Fibroblast of pulmonary artery (primary cell): ENCODE results near the gene GTF3C1.

Source experiments
- DNase-seq: peaks from one replicate; pipeline ENCODE4 v3.0.0-alpha.2; 2010; ENCODE audit warnings: low read depth
- H3K4me3 ChIP-seq: replicated peaks from 2 replicates; pipeline ENCODE4 v1.5.1; 2011; ENCODE audit warnings: low read depth, mild to moderate bottlenecking, control low read depth, low read length, moderate library complexity
- TF ChIP-seq, protein P1 (sequence below): IDR thresholded peaks from 2 replicates; pipeline ENCODE4 v1.5.1; 2011; ENCODE audit warnings: mild to moderate bottlenecking, control low read depth, low read length, inconsistent platforms; ENCODE audit errors: missing control alignments

The GTF3C1 gene

DNA sequence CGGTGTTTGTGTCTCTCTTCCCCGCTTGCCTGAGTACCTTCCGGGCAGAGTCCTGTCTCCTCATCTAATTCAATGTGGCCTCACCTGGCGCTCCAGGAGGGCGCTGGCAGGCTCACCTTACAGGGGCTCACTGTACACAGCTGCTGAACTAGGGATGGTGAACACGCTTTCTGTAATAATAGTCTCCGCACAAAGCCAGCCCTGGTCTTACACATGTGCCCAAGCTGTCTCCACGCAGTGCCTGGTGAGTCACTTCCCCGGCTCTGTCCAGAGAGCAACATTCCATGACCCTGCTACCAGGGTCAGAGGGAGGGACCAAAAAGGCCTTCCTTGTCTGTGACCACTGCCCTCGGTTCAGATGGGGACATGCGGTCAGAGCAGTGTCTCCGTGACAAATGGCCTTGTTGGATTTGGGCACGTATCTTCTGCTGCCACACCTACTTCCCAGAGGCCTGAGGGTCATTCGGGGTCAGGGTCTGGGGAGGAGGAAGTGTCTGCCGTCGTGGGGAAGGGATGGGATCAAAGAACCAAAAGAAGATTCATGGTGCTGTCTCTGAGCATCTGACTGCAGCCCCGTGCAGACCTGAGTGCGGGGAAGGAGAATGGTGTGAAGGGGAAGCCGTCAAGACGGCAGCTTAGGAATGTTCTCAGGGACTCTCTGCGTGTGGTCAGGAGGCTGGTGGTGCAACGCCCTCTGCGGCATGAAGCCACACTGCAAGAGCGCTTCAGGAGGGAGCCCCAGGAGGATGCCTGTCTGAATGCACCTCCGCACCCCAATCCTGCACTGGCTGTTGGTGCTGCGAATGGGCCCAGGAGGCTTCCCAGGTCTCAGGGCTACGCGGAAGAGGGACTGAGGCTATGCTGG is 78.9 kb downstream of the GTF3C1 start:
- H3K4me3 ChIP-seq, result no peak overlapping the region
- TF ChIP-seq, protein P1, sequence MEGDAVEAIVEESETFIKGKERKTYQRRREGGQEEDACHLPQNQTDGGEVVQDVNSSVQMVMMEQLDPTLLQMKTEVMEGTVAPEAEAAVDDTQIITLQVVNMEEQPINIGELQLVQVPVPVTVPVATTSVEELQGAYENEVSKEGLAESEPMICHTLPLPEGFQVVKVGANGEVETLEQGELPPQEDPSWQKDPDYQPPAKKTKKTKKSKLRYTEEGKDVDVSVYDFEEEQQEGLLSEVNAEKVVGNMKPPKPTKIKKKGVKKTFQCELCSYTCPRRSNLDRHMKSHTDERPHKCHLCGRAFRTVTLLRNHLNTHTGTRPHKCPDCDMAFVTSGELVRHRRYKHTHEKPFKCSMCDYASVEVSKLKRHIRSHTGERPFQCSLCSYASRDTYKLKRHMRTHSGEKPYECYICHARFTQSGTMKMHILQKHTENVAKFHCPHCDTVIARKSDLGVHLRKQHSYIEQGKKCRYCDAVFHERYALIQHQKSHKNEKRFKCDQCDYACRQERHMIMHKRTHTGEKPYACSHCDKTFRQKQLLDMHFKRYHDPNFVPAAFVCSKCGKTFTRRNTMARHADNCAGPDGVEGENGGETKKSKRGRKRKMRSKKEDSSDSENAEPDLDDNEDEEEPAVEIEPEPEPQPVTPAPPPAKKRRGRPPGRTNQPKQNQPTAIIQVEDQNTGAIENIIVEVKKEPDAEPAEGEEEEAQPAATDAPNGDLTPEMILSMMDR, result no peak
- DNase-seq, result peak; percentile 69

DNA sequence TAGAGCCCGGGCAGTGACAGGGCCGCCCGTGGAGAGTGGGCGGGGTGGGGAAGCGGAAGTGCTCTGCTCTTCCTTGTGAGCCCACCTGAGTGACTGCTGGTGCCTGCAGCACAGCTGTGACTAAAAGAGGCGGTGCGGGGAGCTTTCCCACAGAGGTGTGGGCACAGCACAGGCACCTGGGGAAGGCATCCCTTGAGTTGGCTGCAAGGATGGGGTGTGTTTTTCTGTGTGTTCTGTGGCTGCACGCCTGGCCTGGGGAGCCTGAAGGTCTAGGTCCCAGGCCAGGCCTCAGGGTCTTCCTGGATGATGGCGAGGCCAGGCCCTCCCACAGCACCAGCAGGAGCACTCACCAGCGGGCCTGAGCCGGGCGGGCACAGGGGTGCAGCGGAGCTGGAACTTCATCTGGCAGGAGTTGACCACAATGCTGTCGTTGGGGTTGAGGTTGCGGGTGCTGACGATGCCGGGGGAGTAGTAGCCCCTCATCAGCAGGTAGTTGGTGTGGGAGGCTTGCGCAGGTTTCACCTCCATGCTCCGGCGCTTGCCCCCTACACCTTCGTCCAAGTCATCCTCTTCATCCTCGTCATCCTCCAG is 80.7 kb downstream of the GTF3C1 start:
- TF ChIP-seq, protein P1, result no peak
- no peak for DNase-seq

DNA sequence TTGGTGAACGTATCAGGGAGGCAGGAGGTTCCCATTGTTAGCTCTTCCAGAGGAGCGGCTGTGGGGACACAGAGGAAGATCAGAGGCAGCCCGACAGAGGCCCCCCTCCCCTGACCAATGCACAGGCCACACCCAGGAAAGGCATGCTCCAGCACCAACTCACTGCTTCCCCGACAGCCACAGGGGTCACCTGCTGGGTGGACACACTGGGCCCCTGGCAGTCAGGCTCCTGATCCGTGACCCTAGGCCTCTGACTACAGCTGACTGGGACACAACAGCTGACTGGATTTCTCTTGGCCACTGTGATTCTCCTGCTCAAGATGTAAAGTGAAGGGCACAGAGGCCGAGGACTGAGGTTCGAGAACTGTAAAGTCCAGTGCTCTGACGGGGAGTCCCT is 84.2 kb downstream of the GTF3C1 start:
- TF ChIP-seq, protein P1, result no peak
- no peak for DNase-seq
- H3K4me3 ChIP-seq, result no peak overlapping the region

More for the DNA sequence above, 80.7 kb downstream of the GTF3C1 start:
- no peak overlapping the region for H3K4me3 ChIP-seq

DNA sequence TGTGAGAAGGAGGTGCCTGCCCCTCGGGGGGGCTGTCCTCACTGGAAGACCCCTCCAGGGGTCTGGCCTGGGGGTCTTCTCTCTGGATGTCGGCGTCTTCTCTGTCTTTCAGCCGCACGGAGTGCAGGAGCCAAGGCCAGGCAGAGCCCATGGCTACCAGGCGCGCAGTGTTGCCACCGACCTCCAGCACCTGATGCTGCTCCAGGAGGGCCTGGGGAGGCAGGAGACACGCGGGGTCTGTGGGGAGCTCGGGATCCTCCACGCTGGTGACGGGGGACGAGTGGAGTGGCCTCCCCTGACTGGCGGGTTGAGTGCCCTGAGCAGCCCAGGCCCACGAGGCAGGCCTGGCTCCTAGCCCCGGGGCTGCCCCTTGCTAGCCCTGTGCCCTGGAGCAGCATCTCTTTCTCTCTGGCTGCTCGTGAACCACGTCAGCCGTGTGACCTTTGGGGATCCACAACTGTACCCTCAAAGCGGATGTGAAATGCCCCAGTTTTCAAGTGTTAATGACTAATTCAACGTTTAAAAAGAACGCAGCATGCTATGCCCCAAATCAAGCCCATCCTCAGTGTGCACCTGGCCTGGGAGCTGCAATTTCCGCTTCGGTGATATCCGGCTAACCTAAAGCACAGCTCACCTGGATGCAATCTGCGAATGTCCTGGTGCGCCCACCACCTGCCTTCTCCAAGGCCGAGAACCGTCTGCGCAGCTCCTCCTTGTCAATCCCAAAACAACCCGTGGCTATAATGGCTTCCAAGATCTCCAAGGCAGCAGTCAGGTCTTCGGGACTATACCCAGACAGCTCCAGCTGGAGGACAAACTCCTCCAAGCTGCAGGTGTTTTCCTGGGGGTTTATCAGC is 84.9 kb downstream of the GTF3C1 start:
- no peak for DNase-seq
- H3K4me3 ChIP-seq, result no peak overlapping the region
- TF ChIP-seq, protein P1, result no peak

DNA sequence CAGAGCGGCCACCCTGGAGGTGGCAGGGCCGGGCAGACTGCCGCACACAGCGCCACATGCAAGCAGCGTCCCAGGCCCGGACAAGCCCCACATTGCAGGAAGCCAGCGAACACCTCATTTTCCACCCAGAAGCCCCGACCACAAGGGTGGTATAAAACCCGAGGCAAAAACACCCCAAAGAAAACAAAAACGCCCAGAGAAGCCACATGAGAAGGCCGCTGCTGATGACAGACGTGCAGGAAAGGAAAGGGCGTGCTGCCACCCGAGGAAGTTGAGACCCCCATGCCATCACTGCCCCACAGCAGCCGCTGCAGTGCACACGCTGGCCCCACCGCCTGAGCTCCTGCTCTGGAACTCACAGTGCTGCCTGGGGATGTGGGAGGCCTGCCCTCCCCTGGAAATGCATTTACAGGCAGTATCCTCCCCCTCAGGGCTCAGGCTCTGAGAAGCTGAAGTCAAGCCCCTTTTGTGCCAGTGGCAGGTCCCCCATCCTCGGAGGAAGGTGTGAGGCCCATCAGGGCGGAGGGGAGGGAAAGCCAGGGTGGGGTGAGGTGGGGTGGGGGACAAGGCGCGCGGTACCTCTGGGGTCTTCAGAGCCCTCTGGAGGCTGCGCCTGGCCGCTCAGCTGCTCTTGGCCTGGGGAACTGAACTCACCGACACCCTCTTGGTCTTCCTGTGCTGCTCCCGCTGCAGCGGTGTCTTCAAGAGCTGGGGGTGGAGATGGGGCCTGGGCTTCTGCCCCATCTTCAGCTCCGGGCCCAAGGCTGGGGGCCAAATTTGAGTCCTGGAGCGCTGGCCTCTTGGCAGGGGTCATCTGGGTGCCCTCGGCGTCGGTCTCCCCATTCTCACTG is 85.7 kb downstream of the GTF3C1 start:
- DNase-seq, result no peak
- H3K4me3 ChIP-seq, result no peak overlapping the region

More for the DNA sequence above, 85.7 kb downstream of the GTF3C1 start:
- TF ChIP-seq, protein P1, result no peak
